GM11168 (cell line): Measurements from ENCODE around the gene CD19.
"Not testable (repeated sequence)": the region's sequence is repeated elsewhere in the genome, so short reads cannot be mapped to it uniquely, and the experiment has no call there.

Experiments
- in situ Hi-C: fragments of 300-500 bp; cut with MboI; formaldehyde crosslinking; loops from one replicate; pipeline ENCODE4 v1.12.0; 2022; ENCODE audit warnings: low sequenced_read_pairs; ENCODE audit not compliant: unreplicated experiment

The CD19 gene

GRCh38 chr16:28905229-28905754 lies 26.5 kb upstream of the CD19 start:
- in situ Hi-C loops = no loop called here

GRCh38 chr16:28905800-28906372 lies 25.9 kb upstream of the CD19 start:
- in situ Hi-C loops = no loop called here

GRCh38 chr16:28910086-28911031 lies 21.4 kb upstream of the CD19 start:
- in situ Hi-C loops = no loop called here

- in situ Hi-C loops = no loop called here
Measured at GRCh38 chr16:28912558-28912957, 19.2 kb upstream of the CD19 start.

- in situ Hi-C loops = no loop called here
Measured at GRCh38 chr16:28913946-28914724, 17.6 kb upstream of the CD19 start.

- in situ Hi-C loops = no loop called here
Measured at GRCh38 chr16:28915181-28915580, 16.6 kb upstream of the CD19 start.

- in situ Hi-C loops = no loop called here
Measured at GRCh38 chr16:28917095-28917494, 14.7 kb upstream of the CD19 start.

- in situ Hi-C loops = no loop called here
Measured at GRCh38 chr16:28918698-28919097, 13.1 kb upstream of the CD19 start.

GRCh38 chr16:28923231-28923587 lies 8.6 kb upstream of the CD19 start:
- in situ Hi-C loops = no loop called here

- in situ Hi-C loops = no loop called here
Measured at GRCh38 chr16:28923652-28924398, 7.9 kb upstream of the CD19 start.

GRCh38 chr16:28924399-28924761 lies 7.4 kb upstream of the CD19 start:
- in situ Hi-C loops = no loop called here

GRCh38 chr16:28924762-28925385 lies 6.9 kb upstream of the CD19 start, which contains the start of gene RABEP2:
Gene RABEP2, minus strand, starts transcription at chr16:28925238. Its CDS starts 75 bp downstream, at chr16:28925163.
- in situ Hi-C loops = no loop called here

- in situ Hi-C loops = no loop called here
Measured at GRCh38 chr16:28925386-28926228, 6.2 kb upstream of the CD19 start.

GRCh38 chr16:28926284-28926683 lies 5.5 kb upstream of the CD19 start:
- in situ Hi-C loops = not testable (repeated sequence)

- in situ Hi-C loops = no loop called here
Measured at GRCh38 chr16:28927815-28928214, 4.0 kb upstream of the CD19 start.

GRCh38 chr16:28930203-28930602 lies 1.6 kb upstream of the CD19 start:
- in situ Hi-C loops = no loop called here

GRCh38 chr16:28930652-28931051 lies 1.1 kb upstream of the CD19 start:
- in situ Hi-C loops = no loop called here

- in situ Hi-C loops = no loop called here
Measured at GRCh38 chr16:28932339-28933141, 769 bp downstream of the CD19 start.
